Mesodermal cell (in vitro differentiated cells): ENCODE data around the gene VSIG10L2.

Experiments
- H3K27ac ChIP-seq: 2 replicates; pipeline ENCODE4 v1.7.0; 2013; ENCODE audit warnings: mild to moderate bottlenecking, low read depth, low read length, moderate library complexity; ENCODE audit not compliant: severe bottlenecking
- H3K36me3 ChIP-seq: 2 replicates; pipeline ENCODE4 v1.7.1; 2013; ENCODE audit warnings: mild to moderate bottlenecking, low read length, moderate library complexity; ENCODE audit not compliant: control insufficient read depth, insufficient read depth
- H3K4me1 ChIP-seq: one replicate; pipeline ENCODE4 v1.7.1; 2013; ENCODE audit warnings: mild to moderate bottlenecking, low read length; ENCODE audit not compliant: insufficient read depth, control insufficient read depth, poor library complexity, severe bottlenecking
- H3K4me3 ChIP-seq: 2 replicates; pipeline ENCODE4 v1.7.0; 2013; ENCODE audit warnings: low read length, control low read depth, mild to moderate bottlenecking; ENCODE audit not compliant: insufficient read depth, poor library complexity, severe bottlenecking; ENCODE audit errors: extremely low read depth
- H3K9me3 ChIP-seq: 2 replicates; pipeline ENCODE4 v1.7.1; 2013; ENCODE audit warnings: mild to moderate bottlenecking, low read length, moderate library complexity; ENCODE audit not compliant: control insufficient read depth
- WGBS, 2 experiments: methylation state at CpG; one replicate each; pipeline ENCODE4 v1.1.5; 2013; ENCODE audit warnings: missing lambda C conversion rate in 2 of 2; ENCODE audit not compliant: insufficient coverage in 2 of 2; 5-methylcytosine and 5-hydroxymethylcytosine counted together

The VSIG10L2 gene

GRCh38 chr11:125948278-125949051 is 2.6 kb downstream of the VSIG10L2 start:
- 90 to 92% methylated on average over 20 to 23 of the region's 23 CpGs for WGBS, 2 experiments
- Histone ChIP-seq H3K36me3 (no peaks in the 10 kb centered on the region), H3K27ac (no peak overlapping the region), H3K4me3 (no peak overlapping the region), H3K9me3 (no peaks in the 10 kb centered on the region), H3K4me1 (no peaks in the 10 kb centered on the region)

GRCh38 chr11:125949271-125950177 is 3.7 kb downstream of the VSIG10L2 start:
- H3K27ac ChIP-seq: no peak overlapping the region
- no peaks in the 10 kb centered on the region for H3K9me3 ChIP-seq
- H3K4me1 ChIP-seq: no peaks in the 10 kb centered on the region
- 90 to 93% methylated on average over 19 to 21 of the region's 22 CpGs for WGBS, 2 experiments
- H3K36me3 ChIP-seq: no peaks in the 10 kb centered on the region
- no peak overlapping the region for H3K4me3 ChIP-seq

GRCh38 chr11:125950178-125950490 is 4.3 kb downstream of the VSIG10L2 start:
- Histone ChIP-seq H3K4me1 (no peaks in the 10 kb centered on the region), H3K4me3 (no peak overlapping the region), H3K9me3 (no peaks in the 10 kb centered on the region), H3K36me3 (no peaks in the 10 kb centered on the region), H3K27ac (no peak overlapping the region)
- 93 to 96% methylated on average over 4 to 11 of the region's 11 CpGs for WGBS, 2 experiments

GRCh38 chr11:125950696-125951651 is 5.1 kb downstream of the VSIG10L2 start:
- H3K9me3 ChIP-seq: no peaks in the 10 kb centered on the region
- H3K4me3 ChIP-seq: no peak overlapping the region
- no peaks in the 10 kb centered on the region for H3K4me1 ChIP-seq
- H3K27ac ChIP-seq: no peak overlapping the region
- 92 to 95% methylated on average over 12 to 14 of the region's 15 CpGs for WGBS, 2 experiments
- H3K36me3 ChIP-seq: no peaks in the 10 kb centered on the region

DNA sequence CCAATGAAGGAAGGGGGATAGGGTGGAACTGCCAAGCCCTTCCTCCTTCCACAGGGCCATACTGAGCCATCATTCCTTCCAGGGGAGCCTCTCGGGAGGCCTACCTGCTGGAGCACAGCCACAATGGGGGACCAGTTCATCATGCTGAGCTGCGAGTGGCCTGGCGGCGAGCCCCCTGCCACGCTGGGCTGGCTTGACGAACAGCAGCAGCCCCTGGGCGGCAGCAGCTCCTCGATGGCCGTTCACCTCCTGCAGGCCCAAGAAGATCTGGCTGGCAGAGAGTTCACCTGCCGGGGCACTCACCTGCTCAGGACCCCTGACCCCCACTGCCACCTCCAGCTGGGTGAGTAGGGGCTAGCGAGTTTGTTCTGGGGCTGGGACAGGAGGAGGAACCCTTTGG is 5.9 kb downstream of the VSIG10L2 start:
- no peaks in the 10 kb centered on the region for H3K36me3 ChIP-seq
- peaks cover 6% of the 10 kb centered on the region for H3K4me1 ChIP-seq
- H3K27ac ChIP-seq: no peak overlapping the region
- no peak overlapping the region for H3K4me3 ChIP-seq
- no peaks in the 10 kb centered on the region for H3K9me3 ChIP-seq
- 83 to 86% methylated on average over 9 of the region's 11 CpGs for WGBS, 2 experiments

DNA sequence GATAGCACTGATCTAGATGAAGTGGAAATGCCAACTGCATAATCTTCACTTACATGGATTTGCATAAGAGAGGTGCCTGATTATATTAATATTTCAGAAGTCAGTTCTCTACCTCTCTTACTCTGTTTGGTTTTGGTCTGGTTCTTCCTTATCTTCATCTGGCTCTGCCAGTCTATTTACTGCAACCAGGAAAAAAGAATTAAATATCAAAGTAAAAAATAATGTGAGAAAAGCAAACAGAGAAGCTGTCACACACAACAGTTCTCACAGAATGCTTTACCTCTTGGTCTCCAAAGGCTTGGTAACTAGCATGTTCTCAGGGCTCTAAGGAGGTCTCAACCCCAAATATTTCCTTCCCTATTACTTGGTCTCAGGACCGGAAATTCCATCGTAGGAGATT is 6.7 kb downstream of the VSIG10L2 start:
- WGBS, 2 experiments: 94 to 100% methylated on average over 2 of the region's 2 CpGs
- H3K36me3 ChIP-seq: no peaks in the 10 kb centered on the region
- H3K4me1 ChIP-seq: peaks cover 9% of the 10 kb centered on the region
- no peak overlapping the region for H3K27ac ChIP-seq
- no peaks in the 10 kb centered on the region for H3K9me3 ChIP-seq
- no peak overlapping the region for H3K4me3 ChIP-seq

DNA sequence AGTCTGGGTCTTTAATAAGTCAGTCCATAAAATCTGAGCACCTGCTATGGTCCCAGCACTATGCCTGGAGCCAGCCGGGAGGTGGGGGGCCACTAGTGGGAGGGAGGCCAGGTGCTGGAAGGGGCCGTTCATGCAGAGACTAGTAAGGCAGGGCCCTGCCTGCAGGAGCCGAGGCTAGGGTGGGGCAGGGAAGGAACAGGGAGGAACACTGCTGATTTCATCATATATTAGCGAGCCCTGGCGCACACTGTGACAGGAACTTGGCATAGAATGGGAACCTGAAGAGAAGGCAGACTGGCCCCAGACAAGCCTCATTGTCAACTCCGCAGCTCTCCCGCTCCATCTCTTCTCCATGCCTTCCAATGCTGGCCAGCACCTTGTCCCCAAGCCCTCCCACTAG is 7.1 kb downstream of the VSIG10L2 start:
- no peak overlapping the region for H3K4me3 ChIP-seq
- no peaks in the 10 kb centered on the region for H3K36me3 ChIP-seq
- WGBS, 2 experiments: 82 to 89% methylated on average over 5 to 7 of the region's 7 CpGs

GRCh38 chr11:125953401-125953935 is 7.6 kb downstream of the VSIG10L2 start:
- Histone ChIP-seq H3K4me3 (no peak overlapping the region), H3K4me1 (peaks cover 9% of the 10 kb centered on the region), H3K36me3 (no peaks in the 10 kb centered on the region), H3K27ac (no peak overlapping the region), H3K9me3 (no peaks in the 10 kb centered on the region)
- WGBS, 2 experiments: 96 to 98% methylated on average over 18 to 20 of the region's 20 CpGs

More for the DNA sequence above, 7.1 kb downstream of the VSIG10L2 start:
- Histone ChIP-seq H3K9me3 (no peaks in the 10 kb centered on the region), H3K27ac (no peak overlapping the region), H3K4me1 (peaks cover 9% of the 10 kb centered on the region)

- peaks cover 9% of the 10 kb centered on the region for H3K4me1 ChIP-seq
- H3K4me3 ChIP-seq: no peak overlapping the region
- no peaks in the 10 kb centered on the region for H3K9me3 ChIP-seq
- H3K36me3 ChIP-seq: no peaks in the 10 kb centered on the region
- no peak overlapping the region for H3K27ac ChIP-seq
- 91 to 95% methylated on average over 13 to 18 of the region's 21 CpGs for WGBS, 2 experiments
These were observed 8.5 kb downstream of the VSIG10L2 start for GRCh38 chr11:125954123-125954944.
